MM.1S (cell line): Measurements from ENCODE around the gene BTNL8.
A peak's percentile ranks its signal among the peaks of the same experiment; 100 is the strongest.

Experiments
- DNase-seq: peaks from one replicate; pipeline ENCODE4 v3.0.0-alpha.2; 2015
- H2AFZ ChIP-seq: fragments of 300-600 bp; sonication (generic); 2 replicates; pipeline ENCODE4 v1.6.0; 2016; ENCODE audit warnings: antibody characterized with exemption, low read length
- H3F3A ChIP-seq: fragments of 300-600 bp; sonication (generic); 2 replicates; pipeline ENCODE4 v1.6.1; 2016; ENCODE audit warnings: mild to moderate bottlenecking, antibody characterized with exemption, low read length, moderate library complexity, mixed read lengths; ENCODE audit not compliant: insufficient read depth
- H3K27ac ChIP-seq: fragments of 300-600 bp; sonication (generic); 2 replicates; pipeline ENCODE4 v1.5.1; 2016; ENCODE audit warnings: mild to moderate bottlenecking, low read length
- H3K27me3 ChIP-seq: fragments of 300-600 bp; sonication (generic); replicated peaks from 2 replicates; pipeline ENCODE4 v1.6.0; 2016; ENCODE audit warnings: low read length; ENCODE audit not compliant: insufficient read depth
- H3K36me3 ChIP-seq: fragments of 300-600 bp; sonication (generic); replicated peaks from 2 replicates; pipeline ENCODE4 v1.6.1; 2016; ENCODE audit warnings: mild to moderate bottlenecking, low read length, mixed read lengths; ENCODE audit not compliant: insufficient read depth
- H3K4me1 ChIP-seq: fragments of 300-600 bp; sonication (generic); 2 replicates; pipeline ENCODE4 v1.6.1; 2016; ENCODE audit warnings: low read length, mixed read lengths
- H3K4me2 ChIP-seq: fragments of 300-600 bp; sonication (generic); 2 replicates; pipeline ENCODE4 v1.6.0; 2016; ENCODE audit warnings: low read depth, low read length
- H3K4me3 ChIP-seq: fragments of 300-600 bp; sonication (generic); 2 replicates; pipeline ENCODE4 v1.5.1; 2016; ENCODE audit warnings: low read length, mixed read lengths
- H3K79me2 ChIP-seq: fragments of 300-600 bp; sonication (generic); 2 replicates; pipeline ENCODE4 v1.6.1; 2016; ENCODE audit warnings: mixed run types, low read length, mixed read lengths
- H3K9ac ChIP-seq: fragments of 300-600 bp; sonication (generic); 2 replicates; pipeline ENCODE4 v1.6.1; 2016; ENCODE audit warnings: low read length, mixed read lengths
- H3K9me2 ChIP-seq: fragments of 300-600 bp; sonication (generic); replicated peaks from 2 replicates; pipeline ENCODE4 v1.6.1; 2016; ENCODE audit warnings: mild to moderate bottlenecking, low read length, mixed read lengths; ENCODE audit not compliant: insufficient read depth
- H3K9me3 ChIP-seq: fragments of 300-600 bp; sonication (generic); replicated peaks from 2 replicates; pipeline ENCODE4 v1.6.1; 2016; ENCODE audit warnings: mild to moderate bottlenecking, low read length, mixed read lengths; ENCODE audit not compliant: insufficient read depth
- H4K20me1 ChIP-seq: fragments of 300-600 bp; sonication (generic); 2 replicates; pipeline ENCODE4 v1.6.1; 2016; ENCODE audit warnings: mild to moderate bottlenecking, low read length, moderate library complexity, mixed read lengths; ENCODE audit not compliant: insufficient read depth
- CTCF ChIP-seq: fragments of 300-600 bp; sonication (generic); IDR thresholded peaks from 2 replicates; pipeline ENCODE4 v1.5.1; 2016; ENCODE audit warnings: antibody characterized with exemption, low read length, mixed read lengths
- EZH2 ChIP-seq: fragments of 300-600 bp; sonication (generic); optimal IDR thresholded peaks from 2 replicates; pipeline ENCODE3; 2017; ENCODE audit warnings: low read depth, mild to moderate bottlenecking, antibody characterized with exemption, low read length, mixed read lengths
- EZH2phosphoT487 ChIP-seq: fragments of 300-600 bp; sonication (generic); IDR thresholded peaks from 2 replicates; pipeline ENCODE4 v1.6.1; 2018; ENCODE audit warnings: antibody characterized with exemption, low read length

Gene BTNL8

DNA sequence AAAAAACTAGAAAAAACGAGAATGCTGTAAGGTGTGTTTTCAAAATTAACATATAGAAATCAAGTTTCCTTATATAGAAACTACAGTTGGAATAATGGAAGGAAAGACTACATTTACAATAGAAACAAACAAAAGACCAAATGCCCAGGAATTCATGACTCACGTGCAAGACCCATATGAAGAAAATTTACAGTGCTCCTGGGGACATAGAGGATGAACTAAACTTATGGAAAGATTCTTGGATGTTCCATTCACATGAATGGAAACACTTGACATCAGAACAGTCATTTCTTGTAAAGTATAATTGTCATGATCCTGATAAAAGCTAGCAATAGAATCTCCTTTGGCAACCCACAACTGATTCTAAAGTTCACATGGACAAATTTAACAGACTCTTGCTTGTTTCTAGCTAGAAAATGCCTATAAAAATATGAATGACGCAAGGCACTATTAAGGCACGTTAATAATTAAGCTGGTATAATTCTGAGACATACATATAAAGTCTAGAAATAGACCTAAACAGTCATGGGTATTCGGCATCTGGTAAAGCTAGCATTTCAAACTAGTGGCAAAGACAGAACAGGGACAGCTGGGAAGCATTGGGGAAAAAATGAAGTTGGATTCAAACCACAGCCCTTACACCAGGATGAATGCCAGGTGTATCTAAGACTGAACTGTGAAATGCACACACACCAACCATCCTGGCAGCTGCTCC lies 32.8 kb upstream of the BTNL8 start:
- Histone ChIP-seq H3F3A (peaks cover 9% of the 10 kb centered on the region; the same call in 1 of the 2 replicates), H3K9ac (no peak overlapping the region), H3K4me3 (no peak overlapping the region), H3K9me3 (no peaks in the 10 kb centered on the region), H4K20me1 (no peaks in the 10 kb centered on the region), H3K27me3 (no peaks in the 10 kb centered on the region), H2AFZ (no peak overlapping the region), H3K4me2 (no peak overlapping the region), H3K27ac (no peak overlapping the region), H3K79me2 (no peaks in the 10 kb centered on the region), H3K4me1 (no peaks in the 10 kb centered on the region), H3K9me2 (no peaks in the 10 kb centered on the region), H3K36me3 (no peaks in the 10 kb centered on the region)
- TF ChIP-seq EZH2phosphoT487 (no peak), CTCF (no peak), EZH2 (no peak)
- no peak for DNase-seq

- Histone ChIP-seq H3K9ac (no peak overlapping the region), H3F3A (0 out of 2 replicates have a peak, but pooled peaks cover 5% of the 10 kb centered on the region), H3K4me2 (no peak overlapping the region), H3K36me3 (no peaks in the 10 kb centered on the region), H3K27me3 (no peaks in the 10 kb centered on the region), H3K4me1 (no peaks in the 10 kb centered on the region), H3K27ac (no peak overlapping the region), H4K20me1 (no peaks in the 10 kb centered on the region), H3K79me2 (no peaks in the 10 kb centered on the region), H3K9me2 (no peaks in the 10 kb centered on the region), H2AFZ (no peak overlapping the region), H3K9me3 (no peaks in the 10 kb centered on the region), H3K4me3 (no peak overlapping the region)
- DNase-seq = no peak
- TF ChIP-seq EZH2 (no peak), CTCF (no peak), EZH2phosphoT487 (no peak)
Observed at GRCh38 chr5:180866985-180867384, 32.0 kb upstream of the BTNL8 start.

GRCh38 chr5:180868960-180869359 lies 30.0 kb upstream of the BTNL8 start:
- Histone ChIP-seq H2AFZ (no peak overlapping the region), H3K27me3 (no peaks in the 10 kb centered on the region), H3K36me3 (no peaks in the 10 kb centered on the region), H3K9me2 (no peaks in the 10 kb centered on the region), H3K4me2 (no peak overlapping the region), H3F3A (no peaks in the 10 kb centered on the region), H3K4me1 (no peaks in the 10 kb centered on the region), H3K9ac (no peak overlapping the region), H3K27ac (no peak overlapping the region), H3K9me3 (no peaks in the 10 kb centered on the region), H4K20me1 (no peaks in the 10 kb centered on the region), H3K79me2 (no peaks in the 10 kb centered on the region), H3K4me3 (no peak overlapping the region)
- peak; percentile 57 for DNase-seq
- TF ChIP-seq CTCF = peak; percentile 79
- no peak for TF ChIP-seq EZH2phosphoT487
